ENCODE data around the gene F2.

Gene F2

GRCh38 chr11:46718155-46719019 is 626 bp upstream of the F2 start:
- DNase-seq (ENCODE audit: low spot score): no peak

- no peak for DNase-seq (ENCODE audit: low spot score)
Observed at GRCh38 chr11:46719543-46720218, 668 bp downstream of the F2 start.

- DNase-seq (ENCODE audit: low spot score): no peak
Observed at GRCh38 chr11:46721286-46721685, 2.3 kb downstream of the F2 start.

- DNase-seq (ENCODE audit: low spot score): no peak
Observed at GRCh38 chr11:46722566-46723358, 3.7 kb downstream of the F2 start.

GRCh38 chr11:46723359-46723680 is 4.3 kb downstream of the F2 start:
- DNase-seq (ENCODE audit: low spot score): no peak

GRCh38 chr11:46724088-46724487 is 5.1 kb downstream of the F2 start:
- DNase-seq (ENCODE audit: low spot score): no peak

GRCh38 chr11:46725338-46726205 is 6.6 kb downstream of the F2 start:
- no peak for DNase-seq (ENCODE audit: low spot score)

GRCh38 chr11:46726206-46726862 is 7.3 kb downstream of the F2 start:
- no peak for DNase-seq (ENCODE audit: low spot score)

GRCh38 chr11:46727952-46728658 is 9.1 kb downstream of the F2 start:
- no peak for DNase-seq (ENCODE audit: low spot score)

- DNase-seq (ENCODE audit: low spot score): no peak
Observed at GRCh38 chr11:46728659-46729040, 9.6 kb downstream of the F2 start.

GRCh38 chr11:46729110-46730027 is 10.4 kb downstream of the F2 start:
- no peak for DNase-seq (ENCODE audit: low spot score)

GRCh38 chr11:46731545-46731944 is 12.5 kb downstream of the F2 start:
- no peak for DNase-seq (ENCODE audit: low spot score)

- no peak for DNase-seq (ENCODE audit: low spot score)
Observed at GRCh38 chr11:46733234-46733633, 14.2 kb downstream of the F2 start.

- DNase-seq (ENCODE audit: low spot score): no peak
Observed at GRCh38 chr11:46736146-46736545, 17.1 kb downstream of the F2 start.

GRCh38 chr11:46736615-46737014 is 17.6 kb downstream of the F2 start:
- no peak for DNase-seq (ENCODE audit: low spot score)

- DNase-seq (ENCODE audit: low spot score): no peak
Observed at GRCh38 chr11:46737699-46738098, 18.7 kb downstream of the F2 start.

GRCh38 chr11:46738887-46739286 is 19.9 kb downstream of the F2 start:
- DNase-seq (ENCODE audit: low spot score): no peak

- no peak for DNase-seq (ENCODE audit: low spot score)
Observed at GRCh38 chr11:46741600-46742484, 22.8 kb downstream of the F2 start.

- DNase-seq (ENCODE audit: low spot score): no peak
Observed at GRCh38 chr11:46743043-46743442, 24.0 kb downstream of the F2 start.
